Transverse colon (tissue), 4 donors: Measurements from ENCODE around the gene FGD4. TPM values are rescaled to one million over a fixed set of nuclear protein-coding genes. Genes with fewer than 3 reads are reported as not detected.

Experiments
- DNase-seq: peaks from one replicate; pipeline ENCODE4 v3.0.0-alpha.2; 2019
- H3K27ac ChIP-seq, 4 donors: fragments of 200-600 bp; sonication (generic); 2 replicates each; pipeline ENCODE4 v1.5.1; 2016 to 2018; ENCODE audit warnings: inconsistent platforms in 4 of 4
- H3K27me3 ChIP-seq: fragments of 200-600 bp; sonication (generic); 2 replicates; pipeline ENCODE4 v1.5.1; 2017; ENCODE audit warnings: inconsistent platforms
- H3K36me3 ChIP-seq, 4 donors: fragments of 200-600 bp; sonication (generic); 2 replicates each; pipeline ENCODE4 v1.5.1; 2017 to 2019; ENCODE audit warnings: inconsistent platforms in 4 of 4
- H3K4me1 ChIP-seq, 4 donors: fragments of 200-600 bp; sonication (generic); 2 replicates each; pipeline ENCODE4 v1.5.1; 2017 to 2020; ENCODE audit warnings: inconsistent platforms in 4 of 4
- H3K4me3 ChIP-seq, 4 donors: fragments of 200-600 bp; sonication (generic); 1 replicate in 1 of 4; 2 replicates in 3 of 4; pipeline versions ENCODE4 v1.5.1 to v1.6.1; 2017 to 2019; ENCODE audit warnings: inconsistent platforms in 4 of 4
- H3K9me3 ChIP-seq, 2 donors: fragments of 200-600 bp; sonication (generic); 2 replicates each; pipeline ENCODE4 v1.5.1; 2017 to 2019; ENCODE audit warnings: inconsistent platforms in 2 of 2
- CTCF ChIP-seq, 5 experiments: fragments of 200-600 bp in 3 of 5; fragments of 450-650 bp in 2 of 5; sonication (generic) in 3 of 5; IDR thresholded peaks; 1 replicate in 2 of 5; 2 replicates in 3 of 5; pipeline ENCODE4 v1.5.1; 2016 to 2017; ENCODE audit warnings: antibody characterized with exemption in 5 of 5, inconsistent platforms in 3 of 5, mild to moderate bottlenecking in 2 of 5, moderate library complexity in 1 of 5
- EP300 ChIP-seq: sonication (generic); formaldehyde crosslinking; IDR thresholded peaks from one replicate; pipeline ENCODE4 v1.6.1; 2017; ENCODE audit warnings: antibody characterized with exemption, low read depth
- POLR2A ChIP-seq: fragments of 450-650 bp; IDR thresholded peaks from one replicate; pipeline ENCODE4 v1.6.1; 2016; ENCODE audit warnings: antibody characterized with exemption, mild to moderate bottlenecking, moderate library complexity
- POLR2AphosphoS5 ChIP-seq, 3 donors: sonication (generic); formaldehyde crosslinking; IDR thresholded peaks; one replicate each; pipeline ENCODE4 v1.6.1; 2016; ENCODE audit warnings: antibody characterized with exemption in 3 of 3
- WGBS, 2 donors: methylation state at CpG; one replicate each; pipeline ENCODE4 v1.1.5; 2018; ENCODE audit warnings: low coverage in 1 of 2; 5-methylcytosine and 5-hydroxymethylcytosine counted together
- in situ Hi-C, 4 donors: fragments of 200-750 bp; cut with MboI; loops; one replicate each; pipeline versions ENCODE4 v1.15.0 to v1.15.1; 2017; ENCODE audit warnings: low sequenced_read_pairs in 3 of 4, low pct_ligation_motif_present in 1 of 4, low pct_unique_long_range_greater_than_20kb in 1 of 4
- intact Hi-C: fragments of 100-400 bp; cut with DNase I; formaldehyde crosslinking; loops from one replicate; pipeline ENCODE4 v1.15.1; 2023; ENCODE audit warnings: low total_unique reads
- total RNA-seq, 4 donors: library from RNA; depleted of rRNA; stranded (reverse); fragments of >200 nt; gene quantifications; one replicate each; pipeline ENCODE4 v1.1.0, GENCODE V29; 2016

The FGD4 gene
- total RNA-seq, 4 donors from 2014 or later = 80.2 to 132 (median 98.2) TPM

GRCh38 chr12:32467959-32468863, 68.9 kb downstream of the FGD4 start:
- H3K4me1 ChIP-seq = peaks cover 0 to 12% (median 5%) of the 10 kb centered on the region in 4 donors
- intact Hi-C loops (loop anchor here (10.0 kb wide), 1 partner anchor 187 kb away; no protein-coding TSS in a partner anchor), in situ Hi-C loops (loop anchor here in 1 of 4 donors (25.0 kb wide), 1 partner anchor 94 kb away; no protein-coding TSS in a partner anchor)
- no peak for DNase-seq
- no peaks in the 10 kb centered on the region for H3K36me3 ChIP-seq
- H3K4me3 ChIP-seq = no peak overlapping the region
- H3K9me3 ChIP-seq = no peaks in the 10 kb centered on the region
- 75 to 76% methylated on average over 9 to 10 of the region's 10 CpGs for WGBS, 2 donors
- TF ChIP-seq POLR2AphosphoS5 (IDR thresholded peaks at IDR 0.05) (no peak), POLR2A (no peak), CTCF (IDR thresholded peaks at IDR 0.05) (no peak), EP300 (no peak)
- H3K27ac ChIP-seq = no peak overlapping the region
- no peaks in the 10 kb centered on the region for H3K27me3 ChIP-seq

GRCh38 chr12:32470936-32471470, 71.6 kb downstream of the FGD4 start:
- Histone ChIP-seq H3K9me3 (no peaks in the 10 kb centered on the region), H3K4me1 (peaks cover 0 to 12% (median 5%) of the 10 kb centered on the region in 4 donors), H3K4me3 (no peak overlapping the region), H3K36me3 (no peaks in the 10 kb centered on the region), H3K27me3 (no peaks in the 10 kb centered on the region), H3K27ac (no peak overlapping the region)
- TF ChIP-seq CTCF (IDR thresholded peaks at IDR 0.05) (no peak), EP300 (no peak), POLR2A (no peak), POLR2AphosphoS5 (IDR thresholded peaks at IDR 0.05) (no peak)
- 84 to 92% methylated on average over 3 of the region's 3 CpGs for WGBS, 2 donors
- DNase-seq = no peak
- in situ Hi-C loops (loop anchor here in 1 of 4 donors (25.0 kb wide), 1 partner anchor 91 kb away; no protein-coding TSS in a partner anchor), intact Hi-C loops (loop anchor here (5.0 kb wide), 1 partner anchor 1171 kb away; no protein-coding TSS in a partner anchor)

- no peaks in the 10 kb centered on the region for H3K36me3 ChIP-seq
- no peaks in the 10 kb centered on the region for H3K9me3 ChIP-seq
- no peak for DNase-seq
- in situ Hi-C loops (loop anchor here in 1 of 4 donors (25.0 kb wide), 1 partner anchor 91 kb away; no protein-coding TSS in a partner anchor), intact Hi-C loops (loop anchor here (5.0 kb wide), 1 partner anchor 1171 kb away; no protein-coding TSS in a partner anchor)
- TF ChIP-seq EP300 (no peak), POLR2A (no peak), CTCF (IDR thresholded peaks at IDR 0.05) (no peak), POLR2AphosphoS5 (IDR thresholded peaks at IDR 0.05) (no peak)
- peaks cover 0 to 12% (median 5%) of the 10 kb centered on the region in 4 donors for H3K4me1 ChIP-seq
- H3K4me3 ChIP-seq = no peak overlapping the region
- H3K27ac ChIP-seq = no peak overlapping the region
- 100% methylated on average over 1 of the region's 1 CpG; no CpG with 5 or more reads in 1 of the 2 donors for WGBS, 2 donors
- H3K27me3 ChIP-seq = no peaks in the 10 kb centered on the region
These were observed 72.2 kb downstream of the FGD4 start for GRCh38 chr12:32471591-32472001.

GRCh38 chr12:32475724-32476123, 76.4 kb downstream of the FGD4 start:
- 93 to 100% methylated on average over 1 of the region's 1 CpG for WGBS, 2 donors
- Histone ChIP-seq H3K36me3 (no peaks in the 10 kb centered on the region), H3K4me3 (no peak overlapping the region), H3K4me1 (peaks cover 0 to 20% (median 7%) of the 10 kb centered on the region in 4 donors), H3K27ac (no peak overlapping the region), H3K9me3 (no peaks in the 10 kb centered on the region), H3K27me3 (no peaks in the 10 kb centered on the region)
- TF ChIP-seq CTCF (IDR thresholded peaks at IDR 0.05) = no peak
- no peak for TF ChIP-seq EP300
- no peak for TF ChIP-seq POLR2AphosphoS5 (IDR thresholded peaks at IDR 0.05)
- no peak for TF ChIP-seq POLR2A
- in situ Hi-C loops (loop anchor here in 1 of 4 donors (25.0 kb wide), 1 partner anchor 112 kb away; no protein-coding TSS in a partner anchor), intact Hi-C loops (no loop called here)
- DNase-seq = no peak
